SK-N-SH (cell line): Measurements from ENCODE around the gene C3orf22. TPM values are rescaled to one million over a fixed set of nuclear protein-coding genes. Genes with fewer than 3 reads are reported as not detected.

ENCODE experiments used
- CTCF ChIA-PET: fragments of 300-600, 350-600 bp; formaldehyde crosslinking; extraction: SDS; loops from one replicate; lab custom pipeline; 2021; lab: Yijun Ruan, JAX
- POLR2A ChIA-PET: fragments of 350-600 bp; sonication (Branson Sonifier 250); formaldehyde crosslinking; extraction: SDS; loops from one replicate; lab custom pipeline; 2020; ENCODE audit warnings: antibody characterized with exemption, inconsistent platforms; lab: Yijun Ruan, JAX
- DNase-seq: peaks from one replicate; pipeline ENCODE4 v3.0.0; 2012
- H2AFZ ChIP-seq: fragments of 200-600 bp; sonication (generic); 2 replicates; pipeline ENCODE4 v1.8.1; 2016; ENCODE audit warnings: antibody characterized with exemption, mild to moderate bottlenecking, low read depth
- H3F3A ChIP-seq: fragments of 200-600 bp; sonication (generic); replicated peaks from 2 replicates; pipeline ENCODE3; 2016; ENCODE audit warnings: antibody characterized with exemption, mild to moderate bottlenecking; ENCODE audit not compliant: insufficient read depth
- H3K27ac ChIP-seq, 2 experiments: fragments of 200-500 bp in 1 of 2; fragments of 200-600 bp in 1 of 2; sonication (Bioruptor generic) in 1 of 2; sonication (generic), shearing (Covaris generic) in 1 of 2; 2 replicates each; pipeline versions ENCODE4 v1.5.1 to v1.6.1; 2014 to 2016; ENCODE audit warnings: low read depth in 2 of 2, inconsistent platforms in 1 of 2, low read length in 1 of 2, mild to moderate bottlenecking in 1 of 2, mixed read lengths in 1 of 2
- H3K27me3 ChIP-seq: fragments of 200-600 bp; sonication (generic), shearing (Covaris generic); 2 replicates; pipeline ENCODE4 v1.6.1; 2016; ENCODE audit warnings: mixed run types; ENCODE audit not compliant: insufficient read depth
- H3K36me3 ChIP-seq, 2 experiments: fragments of 200-500 bp in 1 of 2; fragments of 200-600 bp in 1 of 2; sonication (Bioruptor generic) in 1 of 2; sonication (generic) in 1 of 2; replicated peaks in 1 of 2; 2 replicates each; pipeline versions ENCODE3 to v1.5.1; 2014 to 2016; ENCODE audit warnings: low read length in 1 of 2, mild to moderate bottlenecking in 1 of 2; ENCODE audit not compliant: insufficient read depth in 2 of 2, control insufficient read depth in 1 of 2
- H3K4me1 ChIP-seq, 2 experiments: fragments of 200-500 bp in 1 of 2; fragments of 200-600 bp in 1 of 2; sonication (Bioruptor generic) in 1 of 2; sonication (generic), shearing (Covaris generic) in 1 of 2; 2 replicates each; pipeline versions ENCODE4 v1.5.1 to v1.6.1; 2014 to 2016; ENCODE audit warnings: low read depth in 1 of 2, low read length in 1 of 2, mixed run types in 1 of 2; ENCODE audit not compliant: insufficient read depth in 2 of 2, control insufficient read depth in 1 of 2
- H3K4me2 ChIP-seq: fragments of 200-600 bp; sonication (generic), shearing (Covaris generic); 2 replicates; pipeline ENCODE4 v1.6.1; 2017; ENCODE audit warnings: mixed run types
- H3K4me3 ChIP-seq, 2 experiments: fragments of 200-500 bp in 1 of 2; fragments of 200-600 bp in 1 of 2; sonication (Bioruptor generic) in 1 of 2; sonication (generic), shearing (Covaris generic) in 1 of 2; 2 replicates each; pipeline versions ENCODE4 v1.5.1 to v1.8.1; 2014 to 2016; ENCODE audit warnings: low read depth in 2 of 2, inconsistent platforms in 1 of 2, low read length in 1 of 2, mild to moderate bottlenecking in 1 of 2, mixed read lengths in 1 of 2, moderate library complexity in 1 of 2
- H3K79me2 ChIP-seq: fragments of 200-600 bp; sonication (generic); 2 replicates; pipeline ENCODE4 v1.8.1; 2017; ENCODE audit warnings: mild to moderate bottlenecking; ENCODE audit not compliant: insufficient read depth
- H3K9ac ChIP-seq: fragments of 200-600 bp; sonication (generic); 2 replicates; pipeline ENCODE4 v1.6.1; 2017; ENCODE audit warnings: mixed run types
- H3K9me2 ChIP-seq: fragments of 200-600 bp; sonication (generic); 2 replicates; pipeline ENCODE4 v1.6.1; 2017; ENCODE audit warnings: mixed run types
- H3K9me3 ChIP-seq: fragments of 200-600 bp; sonication (generic); 2 replicates; pipeline ENCODE4 v1.6.1; 2017; ENCODE audit warnings: mixed run types, mild to moderate bottlenecking, moderate library complexity
- H4K20me1 ChIP-seq: fragments of 200-600 bp; sonication (generic); 2 replicates; pipeline ENCODE4 v1.6.1; 2017; ENCODE audit warnings: mild to moderate bottlenecking, mixed run types; ENCODE audit not compliant: insufficient read depth
- EP300 ChIP-seq, 2 experiments: IDR thresholded peaks; 2 replicates each; pipeline versions ENCODE4 v1.4.0 to v1.6.1; 2012; ENCODE audit warnings: borderline replicate concordance in 1 of 2, low read depth in 1 of 2, low read length in 1 of 2
- EZH2phosphoT487 ChIP-seq: fragments of 200-600 bp; sonication (generic); IDR thresholded peaks from 2 replicates; pipeline ENCODE4 v1.6.1; 2017; ENCODE audit warnings: low read depth, mixed run types, mild to moderate bottlenecking, antibody characterized with exemption, moderate library complexity, borderline replicate concordance
- MEF2A ChIP-seq: IDR thresholded peaks from 2 replicates; pipeline ENCODE4 v1.4.0; 2012; ENCODE audit warnings: low read depth, borderline replicate concordance
- NFIC ChIP-seq: IDR thresholded peaks from 2 replicates; pipeline ENCODE4 v1.4.0; 2012; ENCODE audit warnings: borderline replicate concordance
- NRF1 ChIP-seq: IDR thresholded peaks from 2 replicates; pipeline ENCODE4 v1.6.1; 2012; ENCODE audit warnings: low read depth, mild to moderate bottlenecking, low read length
- PBX3 ChIP-seq: IDR thresholded peaks from 2 replicates; pipeline ENCODE4; 2012
- POLR2AphosphoS5 ChIP-seq: IDR thresholded peaks from 2 replicates; pipeline ENCODE4 v1.6.1; 2012; ENCODE audit warnings: low read depth, low read length
- RXRA ChIP-seq: IDR thresholded peaks from 2 replicates; pipeline ENCODE4 v1.4.0; 2012; ENCODE audit warnings: low read depth, mild to moderate bottlenecking, borderline replicate concordance
- SIN3A ChIP-seq: IDR thresholded peaks from 2 replicates; pipeline ENCODE4 v1.6.1; 2012; ENCODE audit warnings: low read depth, mild to moderate bottlenecking, low read length, moderate library complexity, borderline replicate concordance
- USF1 ChIP-seq: IDR thresholded peaks from 2 replicates; pipeline ENCODE4 v1.4.0; 2012; ENCODE audit warnings: low read depth, borderline replicate concordance
- YY1 ChIP-seq: IDR thresholded peaks from 2 replicates; pipeline ENCODE4 v1.4.0; 2012; ENCODE audit warnings: low read depth, mild to moderate bottlenecking
- WGBS: methylation state at CpG from one replicate; pipeline ENCODE4 v1.1.6; 2017; ENCODE audit warnings: low lambda C conversion rate; 5-methylcytosine and 5-hydroxymethylcytosine counted together
- polyA plus RNA-seq, 3 experiments: library from polyadenylated mRNA; depleted of rRNA; stranded (reverse); fragments of >200 nt; gene quantifications; 2 replicates each; pipeline ENCODE4 v1.2.3, GENCODE V29; 2012
- TF ChIP-seq, protein P1 (sequence below): fragments of 200-600 bp; sonication (generic); IDR thresholded peaks from 2 replicates; pipeline ENCODE4 v1.6.1; 2017; ENCODE audit warnings: antibody characterized with exemption, mild to moderate bottlenecking, moderate library complexity
- TF ChIP-seq, protein P2 (sequence below): fragments of 150-350 bp; IDR thresholded peaks from 2 replicates; pipeline ENCODE4 v1.6.1; 2017; ENCODE audit warnings: antibody characterized with exemption, low read length, low read depth, borderline replicate concordance
- TF ChIP-seq, protein P3 (sequence below): IDR thresholded peaks from 2 replicates; pipeline ENCODE4 v1.4.0; 2012; ENCODE audit warnings: low read depth
- TF ChIP-seq, protein P4 (sequence below): IDR thresholded peaks from 2 replicates; pipeline ENCODE4 v1.6.1; 2012; ENCODE audit warnings: mild to moderate bottlenecking, low read depth, low read length, moderate library complexity

C3orf22 gene
- polyA plus RNA-seq, 1 of the 3 experiments (the other 2 are of a cell fraction): not detected

DNA sequence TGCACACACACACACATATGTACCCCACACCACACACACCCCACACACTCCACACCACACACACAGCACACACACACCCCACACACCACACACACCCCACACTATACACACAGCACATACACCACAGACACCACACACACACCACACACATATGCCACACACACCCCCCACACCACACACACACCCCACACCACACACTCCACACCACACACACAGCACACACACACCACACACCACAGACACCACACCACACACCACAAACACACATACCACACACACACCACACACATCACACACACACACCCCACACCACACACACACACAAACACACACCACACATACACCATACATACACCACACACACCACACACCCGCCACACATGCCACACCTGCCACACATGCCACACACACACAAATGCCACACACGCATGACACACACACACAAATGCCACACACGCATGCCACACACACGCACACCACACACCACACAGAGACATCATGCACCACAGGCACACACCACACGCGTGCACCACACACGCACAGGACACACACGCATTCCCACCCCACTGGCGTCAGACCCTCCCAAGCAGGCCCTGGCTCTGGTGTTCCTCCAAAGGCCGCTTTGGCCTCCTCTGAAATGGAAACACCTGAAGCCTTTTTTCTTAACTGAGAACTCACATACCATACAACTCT is 19.0 kb downstream of the C3orf22 start:
- Histone ChIP-seq H3K27ac (no peak overlapping the region), H3K4me3 (no peak overlapping the region), H3K9me2 (no peaks in the 10 kb centered on the region), H3K9ac (no peak overlapping the region), H4K20me1 (no peaks in the 10 kb centered on the region), H2AFZ (no peak overlapping the region), H3K4me2 (no peak overlapping the region), H3K4me1 (peaks cover 6 to 8% of the 10 kb centered on the region in 2 experiments; a peak in 2 of 4 replicates), H3K9me3 (no peaks in the 10 kb centered on the region), H3K27me3 (peaks cover 5% of the 10 kb centered on the region; the same call in 1 of the 2 replicates), H3K36me3 (no peaks in the 10 kb centered on the region), H3K79me2 (no peaks in the 10 kb centered on the region), H3F3A (peaks cover 8% of the 10 kb centered on the region)
- 95% methylated on average over 10 of the region's 10 CpGs for WGBS
- TF ChIP-seq, protein P1, sequence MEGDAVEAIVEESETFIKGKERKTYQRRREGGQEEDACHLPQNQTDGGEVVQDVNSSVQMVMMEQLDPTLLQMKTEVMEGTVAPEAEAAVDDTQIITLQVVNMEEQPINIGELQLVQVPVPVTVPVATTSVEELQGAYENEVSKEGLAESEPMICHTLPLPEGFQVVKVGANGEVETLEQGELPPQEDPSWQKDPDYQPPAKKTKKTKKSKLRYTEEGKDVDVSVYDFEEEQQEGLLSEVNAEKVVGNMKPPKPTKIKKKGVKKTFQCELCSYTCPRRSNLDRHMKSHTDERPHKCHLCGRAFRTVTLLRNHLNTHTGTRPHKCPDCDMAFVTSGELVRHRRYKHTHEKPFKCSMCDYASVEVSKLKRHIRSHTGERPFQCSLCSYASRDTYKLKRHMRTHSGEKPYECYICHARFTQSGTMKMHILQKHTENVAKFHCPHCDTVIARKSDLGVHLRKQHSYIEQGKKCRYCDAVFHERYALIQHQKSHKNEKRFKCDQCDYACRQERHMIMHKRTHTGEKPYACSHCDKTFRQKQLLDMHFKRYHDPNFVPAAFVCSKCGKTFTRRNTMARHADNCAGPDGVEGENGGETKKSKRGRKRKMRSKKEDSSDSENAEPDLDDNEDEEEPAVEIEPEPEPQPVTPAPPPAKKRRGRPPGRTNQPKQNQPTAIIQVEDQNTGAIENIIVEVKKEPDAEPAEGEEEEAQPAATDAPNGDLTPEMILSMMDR: no peak
- no peak for TF ChIP-seq SIN3A
- TF ChIP-seq USF1: no peak
- TF ChIP-seq, protein P2, sequence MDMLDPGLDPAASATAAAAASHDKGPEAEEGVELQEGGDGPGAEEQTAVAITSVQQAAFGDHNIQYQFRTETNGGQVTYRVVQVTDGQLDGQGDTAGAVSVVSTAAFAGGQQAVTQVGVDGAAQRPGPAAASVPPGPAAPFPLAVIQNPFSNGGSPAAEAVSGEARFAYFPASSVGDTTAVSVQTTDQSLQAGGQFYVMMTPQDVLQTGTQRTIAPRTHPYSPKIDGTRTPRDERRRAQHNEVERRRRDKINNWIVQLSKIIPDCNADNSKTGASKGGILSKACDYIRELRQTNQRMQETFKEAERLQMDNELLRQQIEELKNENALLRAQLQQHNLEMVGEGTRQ: no peak
- no peak for TF ChIP-seq POLR2AphosphoS5
- no peak for TF ChIP-seq RXRA
- TF ChIP-seq NRF1: no peak
- TF ChIP-seq, protein P3, sequence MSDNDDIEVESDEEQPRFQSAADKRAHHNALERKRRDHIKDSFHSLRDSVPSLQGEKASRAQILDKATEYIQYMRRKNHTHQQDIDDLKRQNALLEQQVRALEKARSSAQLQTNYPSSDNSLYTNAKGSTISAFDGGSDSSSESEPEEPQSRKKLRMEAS: no peak
- TF ChIP-seq, protein P4, sequence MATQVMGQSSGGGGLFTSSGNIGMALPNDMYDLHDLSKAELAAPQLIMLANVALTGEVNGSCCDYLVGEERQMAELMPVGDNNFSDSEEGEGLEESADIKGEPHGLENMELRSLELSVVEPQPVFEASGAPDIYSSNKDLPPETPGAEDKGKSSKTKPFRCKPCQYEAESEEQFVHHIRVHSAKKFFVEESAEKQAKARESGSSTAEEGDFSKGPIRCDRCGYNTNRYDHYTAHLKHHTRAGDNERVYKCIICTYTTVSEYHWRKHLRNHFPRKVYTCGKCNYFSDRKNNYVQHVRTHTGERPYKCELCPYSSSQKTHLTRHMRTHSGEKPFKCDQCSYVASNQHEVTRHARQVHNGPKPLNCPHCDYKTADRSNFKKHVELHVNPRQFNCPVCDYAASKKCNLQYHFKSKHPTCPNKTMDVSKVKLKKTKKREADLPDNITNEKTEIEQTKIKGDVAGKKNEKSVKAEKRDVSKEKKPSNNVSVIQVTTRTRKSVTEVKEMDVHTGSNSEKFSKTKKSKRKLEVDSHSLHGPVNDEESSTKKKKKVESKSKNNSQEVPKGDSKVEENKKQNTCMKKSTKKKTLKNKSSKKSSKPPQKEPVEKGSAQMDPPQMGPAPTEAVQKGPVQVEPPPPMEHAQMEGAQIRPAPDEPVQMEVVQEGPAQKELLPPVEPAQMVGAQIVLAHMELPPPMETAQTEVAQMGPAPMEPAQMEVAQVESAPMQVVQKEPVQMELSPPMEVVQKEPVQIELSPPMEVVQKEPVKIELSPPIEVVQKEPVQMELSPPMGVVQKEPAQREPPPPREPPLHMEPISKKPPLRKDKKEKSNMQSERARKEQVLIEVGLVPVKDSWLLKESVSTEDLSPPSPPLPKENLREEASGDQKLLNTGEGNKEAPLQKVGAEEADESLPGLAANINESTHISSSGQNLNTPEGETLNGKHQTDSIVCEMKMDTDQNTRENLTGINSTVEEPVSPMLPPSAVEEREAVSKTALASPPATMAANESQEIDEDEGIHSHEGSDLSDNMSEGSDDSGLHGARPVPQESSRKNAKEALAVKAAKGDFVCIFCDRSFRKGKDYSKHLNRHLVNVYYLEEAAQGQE: no peak
- no peak for TF ChIP-seq MEF2A
- no peak for TF ChIP-seq EP300 (IDR thresholded peaks at IDR 0.05; ENCODE audit: borderline replicate concordance in 1 of 2, low read depth in 1 of 2, low read length in 1 of 2)
- no peak for TF ChIP-seq EZH2phosphoT487
- no peak for TF ChIP-seq PBX3
- no peak for TF ChIP-seq NFIC
- TF ChIP-seq YY1: no peak
- CTCF ChIA-PET: no interaction called here
- POLR2A ChIA-PET: no interaction called here
- no peak for DNase-seq
